Activated naive CD4-positive, alpha-beta T cell treated with anti-CD3 and anti-CD28 coated beads for 36 hours (primary cell): ENCODE data around the gene P2RY13. TPM values are rescaled to one million over a fixed set of nuclear protein-coding genes. Genes with fewer than 3 reads are reported as not detected.

Experiments used
- CTCF ChIA-PET: fragments of 350-600 bp; sonication (Branson Sonifier 250); formaldehyde crosslinking; loops from one replicate; lab custom pipeline; 2021; ENCODE audit warnings: antibody characterized with exemption; lab: Charles Lee
- DNase-seq: peaks from one replicate; pipeline ENCODE4 v3.0.0-alpha.2; 2020
- H3K27ac Mint-ChIP-seq: one replicate; pipeline ENCODE4 v1.8.0; 2021; ENCODE audit warnings: mild to moderate bottlenecking, mixed read lengths
- H3K27me3 Mint-ChIP-seq: one replicate; pipeline ENCODE4 v1.8.0; 2021; ENCODE audit warnings: low read depth, mixed read lengths
- H3K36me3 Mint-ChIP-seq: one replicate; pipeline ENCODE4 v1.8.0; 2021; ENCODE audit warnings: low read depth, mixed read lengths
- H3K4me1 Mint-ChIP-seq: one replicate; pipeline ENCODE4 v1.8.0; 2021; ENCODE audit warnings: low read depth, mixed read lengths
- H3K4me3 Mint-ChIP-seq: one replicate; pipeline ENCODE4 v1.8.0; 2021; ENCODE audit warnings: mild to moderate bottlenecking, moderate library complexity, mixed read lengths
- H3K9me3 Mint-ChIP-seq: one replicate; pipeline ENCODE4 v1.8.0; 2021; ENCODE audit warnings: mixed read lengths
- intact Hi-C: fragments of 100-400 bp; cut with micrococcal nuclease; formaldehyde crosslinking; loops from one replicate; pipeline ENCODE4 v1.15.1; 2023
- total RNA-seq, 2 experiments: library from RNA; stranded (reverse); gene quantifications; one replicate each; pipeline ENCODE4 v1.2.3, GENCODE V29; 2021

The P2RY13 gene
- total RNA-seq, result not detected

GRCh38 chr3:151329363-151329762, at the start of gene P2RY13:
P2RY13 (minus strand) TSS chr3:151329549; CDS start chr3:151329528, 21 bp downstream.
- Mint-ChIP-seq H3K9me3 (no peaks in the 10 kb centered on the region), H3K27ac (no peak within 1 kb of the TSS), H3K27me3 (peaks cover 4% of the 10 kb centered on the region), H3K4me3 (no peak within 1 kb of the TSS), H3K4me1 (peaks cover 7% of the 10 kb centered on the region), H3K36me3 (no peaks in the 10 kb centered on the region)
- CTCF ChIA-PET, result interaction anchor here (3.7 to 4.5 kb wide), 2 partner anchors 24 to 37 kb away, joined by 24 to 35 read pairs; no protein-coding TSS in a partner anchor
- no peak for DNase-seq
- intact Hi-C loops, result loop anchor here (2.0 kb wide), 1 partner anchor 173 kb away; no protein-coding TSS in a partner anchor

- no peak overlapping the region for H3K4me3 Mint-ChIP-seq
- no peaks in the 10 kb centered on the region for H3K27me3 Mint-ChIP-seq
- intact Hi-C loops, result no loop called here
- no peak overlapping the region for H3K27ac Mint-ChIP-seq
- no peaks in the 10 kb centered on the region for H3K4me1 Mint-ChIP-seq
- H3K36me3 Mint-ChIP-seq, result no peaks in the 10 kb centered on the region
- no peaks in the 10 kb centered on the region for H3K9me3 Mint-ChIP-seq
- CTCF ChIA-PET, result no interaction called here
- DNase-seq, result no peak
Observed at GRCh38 chr3:151377768-151378385, 48.5 kb upstream of the P2RY13 start.

GRCh38 chr3:151372063-151372820, 42.9 kb upstream of the P2RY13 start:
- Mint-ChIP-seq H3K27me3 (no peaks in the 10 kb centered on the region), H3K36me3 (no peaks in the 10 kb centered on the region), H3K27ac (no peak overlapping the region), H3K4me3 (no peak overlapping the region), H3K4me1 (no peaks in the 10 kb centered on the region), H3K9me3 (no peaks in the 10 kb centered on the region)
- intact Hi-C loops, result no loop called here
- CTCF ChIA-PET, result no interaction called here
- DNase-seq, result no peak

- Mint-ChIP-seq H3K27me3 (no peaks in the 10 kb centered on the region), H3K9me3 (no peaks in the 10 kb centered on the region), H3K36me3 (no peaks in the 10 kb centered on the region), H3K4me3 (no peak overlapping the region), H3K27ac (no peak overlapping the region), H3K4me1 (no peaks in the 10 kb centered on the region)
- CTCF ChIA-PET, result no interaction called here
- DNase-seq, result no peak
- intact Hi-C loops, result no loop called here
Observed at GRCh38 chr3:151371526-151371925, 42.2 kb upstream of the P2RY13 start.

GRCh38 chr3:151367448-151367847, 38.1 kb upstream of the P2RY13 start:
- CTCF ChIA-PET, result interaction anchor here (0.7 kb wide), 1 partner anchor 91 kb away, joined by 3 read pairs; no protein-coding TSS in a partner anchor

GRCh38 chr3:151366993-151367392, 37.6 kb upstream of the P2RY13 start:
- CTCF ChIA-PET, result interaction anchor here (0.7 kb wide), 1 partner anchor 91 kb away, joined by 3 read pairs; no protein-coding TSS in a partner anchor
- Mint-ChIP-seq H3K27me3 (no peaks in the 10 kb centered on the region), H3K27ac (no peak overlapping the region), H3K4me3 (no peak overlapping the region), H3K4me1 (no peaks in the 10 kb centered on the region), H3K9me3 (no peaks in the 10 kb centered on the region), H3K36me3 (no peaks in the 10 kb centered on the region)
- intact Hi-C loops, result no loop called here
- no peak for DNase-seq

More at GRCh38 chr3:151367448-151367847, 38.1 kb upstream of the P2RY13 start:
- Mint-ChIP-seq H3K36me3 (no peaks in the 10 kb centered on the region), H3K4me3 (no peak overlapping the region), H3K27ac (no peak overlapping the region), H3K4me1 (no peaks in the 10 kb centered on the region), H3K27me3 (no peaks in the 10 kb centered on the region), H3K9me3 (no peaks in the 10 kb centered on the region)
- no peak for DNase-seq
- intact Hi-C loops, result no loop called here

GRCh38 chr3:151362751-151363174, 33.4 kb upstream of the P2RY13 start:
- Mint-ChIP-seq H3K27ac (no peak overlapping the region), H3K9me3 (no peaks in the 10 kb centered on the region), H3K4me3 (no peak overlapping the region), H3K4me1 (no peaks in the 10 kb centered on the region), H3K27me3 (no peaks in the 10 kb centered on the region), H3K36me3 (no peaks in the 10 kb centered on the region)
- no peak for DNase-seq
- intact Hi-C loops, result no loop called here
- CTCF ChIA-PET, result no interaction called here

GRCh38 chr3:151357463-151357850, 28.1 kb upstream of the P2RY13 start:
- Mint-ChIP-seq H3K4me1 (no peaks in the 10 kb centered on the region), H3K9me3 (no peaks in the 10 kb centered on the region), H3K36me3 (no peaks in the 10 kb centered on the region), H3K27ac (no peak overlapping the region), H3K27me3 (no peaks in the 10 kb centered on the region), H3K4me3 (no peak overlapping the region)
- CTCF ChIA-PET, result no interaction called here
- no peak for DNase-seq
- intact Hi-C loops, result no loop called here

GRCh38 chr3:151356794-151357462, 27.6 kb upstream of the P2RY13 start:
- CTCF ChIA-PET, result no interaction called here
- H3K4me3 Mint-ChIP-seq, result no peak overlapping the region
- no peaks in the 10 kb centered on the region for H3K4me1 Mint-ChIP-seq
- no peaks in the 10 kb centered on the region for H3K9me3 Mint-ChIP-seq
- H3K36me3 Mint-ChIP-seq, result no peaks in the 10 kb centered on the region
- no peak overlapping the region for H3K27ac Mint-ChIP-seq
- intact Hi-C loops, result no loop called here
- no peak for DNase-seq
- H3K27me3 Mint-ChIP-seq, result peaks cover 3% of the 10 kb centered on the region

GRCh38 chr3:151351648-151352047, 22.3 kb upstream of the P2RY13 start:
- Mint-ChIP-seq H3K9me3 (no peaks in the 10 kb centered on the region), H3K27me3 (peaks cover 7% of the 10 kb centered on the region), H3K36me3 (no peaks in the 10 kb centered on the region), H3K4me1 (no peaks in the 10 kb centered on the region), H3K4me3 (no peak overlapping the region), H3K27ac (no peak overlapping the region)
- no peak for DNase-seq
- intact Hi-C loops, result no loop called here
- CTCF ChIA-PET, result no interaction called here

GRCh38 chr3:151351219-151351618, 21.9 kb upstream of the P2RY13 start:
- CTCF ChIA-PET, result no interaction called here
- DNase-seq, result no peak
- Mint-ChIP-seq H3K4me3 (no peak overlapping the region), H3K27me3 (peaks cover 7% of the 10 kb centered on the region), H3K36me3 (no peaks in the 10 kb centered on the region), H3K27ac (no peak overlapping the region), H3K4me1 (peaks cover 1% of the 10 kb centered on the region), H3K9me3 (no peaks in the 10 kb centered on the region)
- intact Hi-C loops, result no loop called here

- Mint-ChIP-seq H3K27ac (no peak overlapping the region), H3K4me1 (peaks cover 7% of the 10 kb centered on the region), H3K36me3 (no peaks in the 10 kb centered on the region), H3K9me3 (no peaks in the 10 kb centered on the region), H3K4me3 (no peak overlapping the region), H3K27me3 (peaks cover 10% of the 10 kb centered on the region)
- CTCF ChIA-PET, result no interaction called here
- intact Hi-C loops, result no loop called here
- no peak for DNase-seq
Observed at GRCh38 chr3:151350656-151351055, 21.3 kb upstream of the P2RY13 start.
